Measurements from ENCODE around the gene IL27RA.

GRCh38 chr19:13992025-13992424, 39.5 kb upstream of the IL27RA start:
- TF ChIP-seq CTCF (conservative IDR thresholded peaks at IDR 0.05) (no peak), EZH2 (IDR thresholded peaks at IDR 0.05; ENCODE audit: low read depth) (no peak)
